Activated CD8-positive, alpha-beta memory T cell treated with anti-CD3 and anti-CD28 coated beads, Interleukin-2, amount 50 U/mL, for 4 hours (primary cell): ENCODE measurements around the gene CLDN11.

Experiments used
- DNase-seq: peaks from one replicate; pipeline ENCODE4 v3.0.0-alpha.2; 2020

CLDN11 gene

GRCh38 chr3:170473358-170473757, 54.7 kb downstream of the CLDN11 start:
- DNase-seq, result no peak

- DNase-seq, result no peak
These were observed 56.5 kb downstream of the CLDN11 start for GRCh38 chr3:170475092-170475685.

- DNase-seq, result no peak
These were observed 57.6 kb downstream of the CLDN11 start for GRCh38 chr3:170476291-170476690.

GRCh38 chr3:170477395-170477794, 58.7 kb downstream of the CLDN11 start:
- DNase-seq, result no peak

GRCh38 chr3:170480111-170480510, 61.4 kb downstream of the CLDN11 start:
- no peak for DNase-seq

GRCh38 chr3:170482199-170482598, 63.5 kb downstream of the CLDN11 start:
- DNase-seq, result no peak

GRCh38 chr3:170483485-170484262, 65.0 kb downstream of the CLDN11 start:
- no peak for DNase-seq
